Fibroblast of lung (primary cell): ENCODE measurements around the gene C6orf141.

Source experiments
- EZH2 ChIP-seq: IDR thresholded peaks from 2 replicates; pipeline ENCODE4 v1.5.1; 2012; ENCODE audit warnings: low read length, control low read depth, mild to moderate bottlenecking; ENCODE audit errors: missing control alignments
- TF ChIP-seq, protein P1 (sequence below), 2 donors: IDR thresholded peaks in 1 of 2; conservative IDR thresholded peaks in 1 of 2; 1 replicate in 1 of 2; 2 replicates in 1 of 2; pipeline ENCODE4 v1.5.1; 2011 to 2012; ENCODE audit warnings: low read length in 2 of 2, control low read depth in 1 of 2, inconsistent platforms in 1 of 2, low read depth in 1 of 2, mild to moderate bottlenecking in 1 of 2

DNA sequence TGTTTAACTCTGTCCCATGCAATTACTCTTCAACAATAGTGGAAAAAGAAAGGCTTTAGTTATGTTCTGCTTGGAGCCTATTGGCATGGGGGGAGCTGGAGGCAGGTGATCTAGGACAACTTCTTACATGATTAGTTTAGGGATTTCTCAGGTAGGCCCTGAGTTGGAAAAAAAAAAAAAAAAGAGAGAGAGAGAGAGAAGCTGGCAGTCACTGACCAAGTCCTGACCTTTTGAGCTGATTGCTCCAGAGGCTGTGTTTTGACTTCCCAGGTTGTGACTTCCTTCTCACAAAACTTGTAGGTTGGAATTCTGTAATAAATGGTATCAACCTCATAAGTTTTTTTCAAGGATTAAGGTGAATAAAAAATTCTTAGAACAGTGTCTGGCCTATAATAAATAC is 7.8 kb downstream of the C6orf141 start:
- TF ChIP-seq, protein P1, sequence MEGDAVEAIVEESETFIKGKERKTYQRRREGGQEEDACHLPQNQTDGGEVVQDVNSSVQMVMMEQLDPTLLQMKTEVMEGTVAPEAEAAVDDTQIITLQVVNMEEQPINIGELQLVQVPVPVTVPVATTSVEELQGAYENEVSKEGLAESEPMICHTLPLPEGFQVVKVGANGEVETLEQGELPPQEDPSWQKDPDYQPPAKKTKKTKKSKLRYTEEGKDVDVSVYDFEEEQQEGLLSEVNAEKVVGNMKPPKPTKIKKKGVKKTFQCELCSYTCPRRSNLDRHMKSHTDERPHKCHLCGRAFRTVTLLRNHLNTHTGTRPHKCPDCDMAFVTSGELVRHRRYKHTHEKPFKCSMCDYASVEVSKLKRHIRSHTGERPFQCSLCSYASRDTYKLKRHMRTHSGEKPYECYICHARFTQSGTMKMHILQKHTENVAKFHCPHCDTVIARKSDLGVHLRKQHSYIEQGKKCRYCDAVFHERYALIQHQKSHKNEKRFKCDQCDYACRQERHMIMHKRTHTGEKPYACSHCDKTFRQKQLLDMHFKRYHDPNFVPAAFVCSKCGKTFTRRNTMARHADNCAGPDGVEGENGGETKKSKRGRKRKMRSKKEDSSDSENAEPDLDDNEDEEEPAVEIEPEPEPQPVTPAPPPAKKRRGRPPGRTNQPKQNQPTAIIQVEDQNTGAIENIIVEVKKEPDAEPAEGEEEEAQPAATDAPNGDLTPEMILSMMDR (conservative IDR thresholded peaks at IDR 0.05 in 1 of 2, IDR thresholded peaks at IDR 0.05 in 1 of 2; ENCODE audit: low read depth in 1 of 2, low read length in 2 of 2), result no peak
- no peak for TF ChIP-seq EZH2
